ENCODE data around the gene TIGD4. TPM values are rescaled to one million over a fixed set of nuclear protein-coding genes. Genes with fewer than 3 reads are reported as not detected.

The TIGD4 gene
- total RNA-seq (under 1 TPM; 0.33 to 0.83 (median 0.38) TPM), polyA plus RNA-seq (under 1 TPM in 1 of 3 donors, not detected in 2; 0.25 TPM)

DNA sequence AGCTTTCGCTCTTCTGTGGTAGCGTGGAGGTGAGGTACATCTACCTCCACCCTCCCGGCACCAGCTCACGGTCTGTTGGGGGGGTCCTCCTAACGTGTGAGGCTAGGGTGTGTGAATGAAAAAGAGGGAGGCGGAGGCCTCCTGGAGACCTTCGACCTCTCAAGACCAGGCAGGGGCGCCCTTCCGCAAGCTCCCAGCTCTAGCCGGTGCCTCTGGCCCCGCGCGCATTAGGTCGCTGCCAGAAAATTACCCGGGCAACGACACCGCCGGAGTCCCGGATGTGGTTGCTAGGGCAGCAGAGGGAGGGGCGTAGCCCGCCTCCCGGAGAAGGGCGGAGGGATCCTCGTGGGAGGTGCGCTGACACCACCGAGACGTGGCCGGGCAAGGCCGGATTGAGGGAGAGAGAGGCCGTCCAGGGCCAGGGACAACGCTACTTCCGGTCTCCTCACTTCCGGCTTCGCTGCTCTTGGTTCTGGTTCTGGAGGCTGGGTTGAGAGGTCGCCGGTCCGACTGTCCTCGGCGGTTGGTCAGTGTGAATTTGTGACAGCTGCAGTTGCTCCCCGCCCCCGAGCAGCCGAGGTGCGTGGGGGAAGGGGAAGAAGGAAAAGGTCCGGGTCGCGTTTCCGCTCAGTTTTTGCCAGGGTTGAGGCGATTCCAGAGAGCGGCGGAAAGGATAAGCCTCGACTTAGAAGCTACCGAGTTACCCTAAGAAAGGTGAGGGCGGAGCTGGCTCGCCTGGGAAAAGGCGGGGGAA is at the start of gene TIGD4, which contains the start of gene ARFIP1:
TSS of gene TIGD4 (minus strand) at position 218 of the 754 bp plus-strand sequence. CDS start 8,726 bp downstream, outside the sequence.
TSS of gene ARFIP1 (plus strand) at position 442 of the 754 bp plus-strand sequence. CDS start 49,680 bp downstream, outside the sequence.
- Histone ChIP-seq H3K4me1 (peaks cover 0 to 33% (median 24%) of the 10 kb centered on the region in 4 donors), H3K9me3 (no peaks in the 10 kb centered on the region), H3K27ac (peak within 1 kb of the TSS; percentile 91 to 94 (median 93)), H3K36me3 (no peaks in the 10 kb centered on the region), H3K4me3 (peak within 1 kb of the TSS; percentile 60 to 89 (median 80)), H3K27me3 (no peaks in the 10 kb centered on the region)
- peak; percentile 99 for DNase-seq
- peak; percentile 63 to 89 (median 79) for TF ChIP-seq POLR2AphosphoS5 (IDR thresholded peaks at IDR 0.05)
- TF ChIP-seq, protein P1, sequence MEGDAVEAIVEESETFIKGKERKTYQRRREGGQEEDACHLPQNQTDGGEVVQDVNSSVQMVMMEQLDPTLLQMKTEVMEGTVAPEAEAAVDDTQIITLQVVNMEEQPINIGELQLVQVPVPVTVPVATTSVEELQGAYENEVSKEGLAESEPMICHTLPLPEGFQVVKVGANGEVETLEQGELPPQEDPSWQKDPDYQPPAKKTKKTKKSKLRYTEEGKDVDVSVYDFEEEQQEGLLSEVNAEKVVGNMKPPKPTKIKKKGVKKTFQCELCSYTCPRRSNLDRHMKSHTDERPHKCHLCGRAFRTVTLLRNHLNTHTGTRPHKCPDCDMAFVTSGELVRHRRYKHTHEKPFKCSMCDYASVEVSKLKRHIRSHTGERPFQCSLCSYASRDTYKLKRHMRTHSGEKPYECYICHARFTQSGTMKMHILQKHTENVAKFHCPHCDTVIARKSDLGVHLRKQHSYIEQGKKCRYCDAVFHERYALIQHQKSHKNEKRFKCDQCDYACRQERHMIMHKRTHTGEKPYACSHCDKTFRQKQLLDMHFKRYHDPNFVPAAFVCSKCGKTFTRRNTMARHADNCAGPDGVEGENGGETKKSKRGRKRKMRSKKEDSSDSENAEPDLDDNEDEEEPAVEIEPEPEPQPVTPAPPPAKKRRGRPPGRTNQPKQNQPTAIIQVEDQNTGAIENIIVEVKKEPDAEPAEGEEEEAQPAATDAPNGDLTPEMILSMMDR (IDR thresholded peaks at IDR 0.05), result no peak
- TF ChIP-seq POLR2A (IDR thresholded peaks at IDR 0.05), result no peak
- peak in 1 of 4 donors; percentile 86 for TF ChIP-seq EP300 (IDR thresholded peaks at IDR 0.05)
- intact Hi-C loops (cut with DNase I), result loop anchor here (1.0 to 10.0 kb wide), 4 partner anchors 243 to 1682 kb away; partner anchors contain the start of genes FBXW7 and RPS3A
- WGBS, 2 donors, result 0% methylated on average over 55 of the region's 55 CpGs

DNA sequence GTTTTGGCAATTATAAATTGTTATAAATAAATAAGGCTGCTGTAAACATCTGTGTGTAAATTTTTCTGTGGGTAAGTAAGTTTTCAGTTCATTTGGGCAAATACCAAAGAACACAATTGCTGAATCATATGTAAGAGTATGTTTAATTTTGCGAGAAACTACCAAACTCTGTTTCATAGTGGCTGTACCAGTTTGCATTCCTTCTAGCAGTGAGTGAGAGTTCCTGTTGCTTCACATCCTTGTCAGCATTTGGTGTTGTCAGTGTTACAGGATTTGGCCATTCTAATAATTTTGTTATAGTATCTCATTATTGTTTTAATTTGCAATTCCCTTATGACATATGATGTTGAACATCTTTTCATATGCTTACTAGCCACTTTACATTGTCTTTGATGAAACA is 48.6 kb upstream of the TIGD4 start:
- DNase-seq, result no peak
- intact Hi-C loops (cut with DNase I), result no loop called here
- no peak for TF ChIP-seq POLR2AphosphoS5 (IDR thresholded peaks at IDR 0.05)
- TF ChIP-seq, protein P1 (IDR thresholded peaks at IDR 0.05), result no peak
- no peak for TF ChIP-seq EP300 (IDR thresholded peaks at IDR 0.05)
- no peak for TF ChIP-seq POLR2A (IDR thresholded peaks at IDR 0.05)
- Histone ChIP-seq H3K9me3 (no peaks in the 10 kb centered on the region), H3K27ac (no peak overlapping the region), H3K27me3 (no peaks in the 10 kb centered on the region), H3K36me3 (peaks cover 0 to 11% (median 0%) of the 10 kb centered on the region in 4 donors), H3K4me1 (no peaks in the 10 kb centered on the region), H3K4me3 (no peak overlapping the region)
- WGBS, 2 donors, result 90 to 96% methylated on average over 1 of the region's 1 CpG

DNA sequence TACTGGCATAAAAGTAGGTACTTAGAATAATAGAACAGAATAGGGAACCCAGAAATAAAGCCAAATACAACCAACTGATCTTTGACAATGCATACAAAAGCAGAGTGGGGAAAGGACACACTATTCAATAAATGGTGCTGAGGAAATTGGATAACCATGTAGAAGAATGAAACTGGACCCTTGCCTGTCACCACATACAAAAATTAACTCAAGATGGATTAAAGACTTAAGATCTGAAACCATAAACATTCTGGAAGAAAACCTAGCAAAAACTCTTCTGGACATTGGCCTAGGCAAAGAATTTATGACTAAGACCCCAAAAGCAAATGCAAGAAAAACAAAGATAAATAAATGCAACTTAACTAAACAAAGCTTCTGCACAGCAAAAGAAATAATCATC is 45.8 kb upstream of the TIGD4 start:
- H3K27me3 ChIP-seq, result no peaks in the 10 kb centered on the region
- no peak overlapping the region for H3K27ac ChIP-seq
- H3K36me3 ChIP-seq, result peaks cover 0 to under 1% (median 0%) of the 10 kb centered on the region in 4 donors
- intact Hi-C loops (cut with DNase I), result no loop called here
- H3K4me1 ChIP-seq, result no peaks in the 10 kb centered on the region
- DNase-seq, result no peak
- no peak for TF ChIP-seq EP300 (IDR thresholded peaks at IDR 0.05)
- TF ChIP-seq POLR2AphosphoS5 (IDR thresholded peaks at IDR 0.05), result no peak
- TF ChIP-seq, protein P1 (IDR thresholded peaks at IDR 0.05), result no peak
- no peak overlapping the region for H3K4me3 ChIP-seq
- no peaks in the 10 kb centered on the region for H3K9me3 ChIP-seq

DNA sequence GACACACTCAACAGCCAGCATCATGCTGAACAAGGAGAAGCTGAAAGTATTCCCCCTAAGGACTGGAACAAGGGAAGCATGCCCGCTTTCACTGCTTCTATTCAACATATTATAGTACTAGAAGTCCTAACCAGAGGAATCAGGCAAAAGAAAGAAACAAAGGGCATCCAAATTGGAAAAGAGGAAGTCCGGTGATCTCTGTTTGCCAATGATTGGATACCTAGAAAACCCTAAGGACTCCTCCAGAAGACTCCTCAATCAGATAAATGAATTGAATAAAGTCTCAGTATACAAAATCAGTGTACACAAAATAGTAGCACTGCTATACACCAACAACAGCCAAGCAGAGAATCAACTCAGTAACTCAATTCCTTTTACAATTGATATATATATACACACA is 45.0 kb upstream of the TIGD4 start:
- no peaks in the 10 kb centered on the region for H3K36me3 ChIP-seq

More for the DNA sequence above, 45.0 kb upstream of the TIGD4 start:
- Histone ChIP-seq H3K27me3 (no peaks in the 10 kb centered on the region), H3K9me3 (no peaks in the 10 kb centered on the region), H3K4me3 (no peak overlapping the region), H3K27ac (no peak overlapping the region), H3K4me1 (no peaks in the 10 kb centered on the region)
- TF ChIP-seq POLR2A (IDR thresholded peaks at IDR 0.05) (no peak), POLR2AphosphoS5 (IDR thresholded peaks at IDR 0.05) (no peak), EP300 (IDR thresholded peaks at IDR 0.05) (no peak)
- TF ChIP-seq, protein P1 (IDR thresholded peaks at IDR 0.05), result no peak
- DNase-seq, result no peak
- 95 to 100% methylated on average over 2 of the region's 2 CpGs for WGBS, 2 donors
- intact Hi-C loops (cut with DNase I), result no loop called here
